K562 (cell line): ENCODE measurements around the gene NTRK3. TPM values are rescaled to one million over a fixed set of nuclear protein-coding genes. Genes with fewer than 3 reads are reported as not detected.
A peak's percentile ranks its signal among the peaks of the same experiment; 100 is the strongest.

Experiments used
- ATAC-seq: fragments of 200-7000 bp; cut with Tn5 transposase; 3 replicates; pipeline ENCODE4 v1.9.1; 2020; ENCODE audit warnings: moderate library complexity
- BruUV-seq: library from RNA; stranded (reverse); fragments of 400-500 nt; replicated peaks from 2 replicates; lab custom pipeline; 2021; lab: Mats Ljungman, UMichigan
- CTCF ChIA-PET: fragments of 300-600 bp; formaldehyde crosslinking; extraction: SDS; loops from one replicate; lab custom pipeline; 2021; ENCODE audit warnings: low intra/inter-chr PET ratio; lab: Yijun Ruan, JAX
- POLR2A ChIA-PET: fragments of 300-600, 350-650 bp; sonication (Branson Sonifier 250); formaldehyde crosslinking; extraction: SDS; loops from one replicate; lab custom pipeline; 2021; ENCODE audit warnings: antibody characterized with exemption, inconsistent platforms; lab: Yijun Ruan, JAX
- DNase-seq, 4 experiments: peaks; one replicate each; pipeline versions ENCODE4 v3.0.0 to v3.0.0-alpha.2; 2011 to 2018; ENCODE audit warnings: low spot score in 3 of 4, mixed read lengths in 3 of 4; ENCODE audit errors: extremely low read depth in 1 of 4
- FAIRE-seq: peaks from 2 replicates; lab custom pipeline; 2011; peaks lifted over from hg19 to GRCh38; lab: Jason Lieb, UNC
- H2AFZ ChIP-seq: 2 replicates; pipeline ENCODE4 v1.6.0; 2011; ENCODE audit warnings: low read depth, low read length, control low read depth, inconsistent platforms
- H3K27ac ChIP-seq: fragments of 200-600 bp; 3 replicates; pipeline ENCODE4 v1.8.0; 2011; ENCODE audit warnings: low read depth, mild to moderate bottlenecking, control low read depth, inconsistent platforms, low read length, moderate library complexity, mixed read lengths; ENCODE audit errors: extremely low read depth
- H3K27me3 ChIP-seq, 2 experiments: fragments of 300-600 bp in 1 of 2; 2 replicates in 1 of 2; 3 replicates in 1 of 2; pipeline versions ENCODE4 v1.6.0 to v1.8.0; 2011; ENCODE audit warnings: inconsistent platforms in 2 of 2, low read length in 2 of 2, mild to moderate bottlenecking in 1 of 2, mixed read lengths in 1 of 2, moderate library complexity in 1 of 2; ENCODE audit not compliant: control insufficient read depth in 2 of 2, insufficient read depth in 2 of 2
- H3K36me3 ChIP-seq: fragments of 300-600 bp; 3 replicates; pipeline ENCODE4 v1.8.0; 2011; ENCODE audit warnings: mild to moderate bottlenecking, low read length, inconsistent platforms; ENCODE audit not compliant: control insufficient read depth, insufficient read depth
- H3K4me1 ChIP-seq, 2 experiments: fragments of 200-600 bp in 1 of 2; replicated peaks in 1 of 2; 2 replicates in 1 of 2; 3 replicates in 1 of 2; pipeline versions ENCODE4 v1.5.1 to v1.8.0; 2011; ENCODE audit warnings: inconsistent platforms in 2 of 2, low read length in 2 of 2, mild to moderate bottlenecking in 1 of 2, mixed read lengths in 1 of 2, moderate library complexity in 1 of 2; ENCODE audit not compliant: control insufficient read depth in 2 of 2, insufficient read depth in 2 of 2
- H3K4me2 ChIP-seq: 2 replicates; pipeline ENCODE4 v1.6.1; 2011; ENCODE audit warnings: low read length, control low read depth, inconsistent platforms, mixed read lengths; ENCODE audit not compliant: insufficient read depth
- H3K4me3 ChIP-seq: fragments of 200-600 bp; sonication (generic), shearing (Covaris generic); 2 replicates; pipeline ENCODE4 v1.5.1; 2016; ENCODE audit warnings: control low read depth, inconsistent platforms
- H3K79me2 ChIP-seq: fragments of 200-600 bp; 3 replicates; pipeline ENCODE4 v1.8.0; 2011; ENCODE audit warnings: low read length, inconsistent platforms; ENCODE audit not compliant: control insufficient read depth, insufficient read depth
- H3K9ac ChIP-seq, 2 experiments: 2 replicates each; pipeline versions ENCODE4 v1.6.0 to v1.6.1; 2011; ENCODE audit warnings: low read depth in 2 of 2, low read length in 2 of 2, control low read depth in 1 of 2, inconsistent platforms in 1 of 2, mild to moderate bottlenecking in 1 of 2, mixed read lengths in 1 of 2; ENCODE audit not compliant: insufficient read depth in 1 of 2
- H3K9me1 ChIP-seq: one replicate; pipeline ENCODE4 v1.6.0; 2011; ENCODE audit warnings: inconsistent platforms, mild to moderate bottlenecking, low read length, moderate library complexity; ENCODE audit not compliant: control insufficient read depth, insufficient read depth
- H3K9me3 ChIP-seq: replicated peaks from 2 replicates; pipeline ENCODE4 v1.5.1; 2011; ENCODE audit warnings: low read depth, low read length, inconsistent platforms; ENCODE audit not compliant: control insufficient read depth, insufficient read depth
- H4K20me1 ChIP-seq: replicated peaks from 2 replicates; pipeline ENCODE4 v1.6.1; 2011; ENCODE audit warnings: low read length, inconsistent platforms, mixed read lengths; ENCODE audit not compliant: control insufficient read depth, insufficient read depth
- EHMT2 ChIP-seq: fragments of 450-650 bp; IDR thresholded peaks from 2 replicates; pipeline ENCODE4 v1.6.1; 2018; ENCODE audit warnings: antibody characterized with exemption
- ILF3 ChIP-seq: fragments of 450-650 bp; IDR thresholded peaks from 2 replicates; pipeline ENCODE4 v1.6.1; 2018; ENCODE audit warnings: antibody characterized with exemption, mild to moderate bottlenecking, moderate library complexity, borderline replicate concordance
- KDM1A ChIP-seq, 2 experiments: fragments of 450-650 bp; IDR thresholded peaks; 2 replicates each; pipeline ENCODE4 v1.6.1; 2016; ENCODE audit warnings: mild to moderate bottlenecking in 2 of 2
- MIER1 ChIP-seq: fragments of 450-650 bp; IDR thresholded peaks from 2 replicates; pipeline ENCODE4 v1.6.1; 2016; ENCODE audit warnings: antibody characterized with exemption, mild to moderate bottlenecking, low read depth
- REST ChIP-seq, 2 experiments: fragments of 450-650 bp; formaldehyde crosslinking in 1 of 2; IDR thresholded peaks; 2 replicates each; pipeline versions ENCODE4 v1.4.0 to v1.6.1; 2014 to 2020; ENCODE audit warnings: mild to moderate bottlenecking in 2 of 2, borderline replicate concordance in 1 of 2, low read depth in 1 of 2
- ZNF212 ChIP-seq: fragments of 450-650 bp; formaldehyde crosslinking; IDR thresholded peaks from 2 replicates; pipeline ENCODE4 v1.4.0; 2020; ENCODE audit warnings: mild to moderate bottlenecking
- ZNF512 ChIP-seq: IDR thresholded peaks from 2 replicates; pipeline ENCODE4 v1.6.1; 2016; ENCODE audit warnings: missing genetic modification characterization, missing compliant biosample characterization
- WGBS: fragments of 100-300 bp; shearing (Covaris generic); methylation state at CpG from one replicate; pipeline ENCODE4 v1.1.6; 2016; ENCODE audit warnings: low coverage, mixed read lengths; ENCODE audit not compliant: insufficient coverage; ENCODE audit errors: missing lambda C conversion rate; 5-methylcytosine and 5-hydroxymethylcytosine counted together
- in situ Hi-C: fragments of 300-500 bp; cut with MboI; formaldehyde crosslinking; loops from 4 replicates; pipeline ENCODE4 v1.15.0; 2018; ENCODE audit warnings: inconsistent platforms, mixed read lengths
- intact Hi-C: fragments of 100-400 bp; cut with micrococcal nuclease; formaldehyde crosslinking; loops from 2 replicates; pipeline ENCODE4 v1.14.2; 2022
- polyA plus RNA-seq, 8 experiments: library from polyadenylated mRNA; depleted of rRNA in 4 of 8; stranded (reverse) in 5 of 8; unstranded in 3 of 8; fragments of >200 nt; fragmentation: Nextera tagmentation in 2 of 8; fragmentation: Illumina TruSeq in 1 of 8; extraction: Ambion mirVana in 2 of 8; extraction: Trizol in 1 of 8; gene quantifications; 2 replicates each; pipeline versions ENCODE4 v1.2.1 to v1.2.3, GENCODE V29; 2011 to 2014; ENCODE audit warnings: inconsistent platforms in 1 of 8, missing spikeins in 1 of 8
- total RNA-seq, 7 experiments: library from RNA; depleted of rRNA in 6 of 7; stranded (reverse); fragments of >200 nt in 6 of 7; fragmentation: Illumina TruSeq in 2 of 7; extraction: Trizol in 2 of 7; gene quantifications; 2 replicates each; pipeline versions ENCODE4 v1.2.1 to v1.2.3, GENCODE V29; 2011 to 2021; ENCODE audit warnings: low replicate concordance in 1 of 7

Gene NTRK3
- total and polyA plus RNA-seq, 9 of the 15 experiments (the other 6 are each of a cell fraction or from before 2014, with no cell fraction given), result 0.11 to 0.13 TPM; not detected in 7

GRCh38 chr15:87866961-87867360, 389.6 kb downstream of the NTRK3 start (continued):
- no peak for TF ChIP-seq ILF3

- no TSS peak for BruUV-seq
- no peaks in the 10 kb centered on the region for H4K20me1 ChIP-seq
- H3K27ac ChIP-seq, result no peak overlapping the region
- no peaks in the 10 kb centered on the region for H3K79me2 ChIP-seq
- CTCF ChIA-PET, result no interaction called here
- H3K4me1 ChIP-seq, result no peaks in the 10 kb centered on the region
- TF ChIP-seq MIER1 (peak; percentile 83), REST (IDR thresholded peaks at IDR 0.05; ENCODE audit: borderline replicate concordance) (peak; percentile 96), REST (CRISPR knock-in tag; IDR thresholded peaks at IDR 0.05; ENCODE audit: low read depth) (peak; percentile 87), ZNF512 (tag) (no peak), ZNF212 (CRISPR knock-in tag) (no peak), EHMT2 (peak; percentile 88), KDM1A (IDR thresholded peaks at IDR 0.05) (no peak)
- TF ChIP-seq, all 486 proteins: peak for 3
- Histone ChIP-seq H3K4me3 (no peak overlapping the region), H2AFZ (no peak overlapping the region), H3K9ac (no peak overlapping the region), H3K27me3 (no peaks in the 10 kb centered on the region), H3K36me3 (no peaks in the 10 kb centered on the region), H3K9me3 (no peaks in the 10 kb centered on the region), H3K9me1 (no peaks in the 10 kb centered on the region), H3K4me2 (no peak overlapping the region)
- intact Hi-C loops, result no loop called here
- DNase-seq, result peak in 2 of 4 experiments; percentile 7 to 13
- no peak for FAIRE-seq
- POLR2A ChIA-PET, result no interaction called here
- ATAC-seq, result no peak
- 0% methylated on average over 5 of the region's 5 CpGs for WGBS
- in situ Hi-C loops, result no loop called here
Measured at GRCh38 chr15:87863152-87863551, 393.4 kb downstream of the NTRK3 start.
